ENCODE measurements around the gene BICRA.
"Not testable (repeated sequence)": the region's sequence is repeated elsewhere in the genome, so short reads cannot be mapped to it uniquely, and the experiment has no call there.

Gene BICRA

GRCh38 chr19:47608969-47609905 lies at the start of gene BICRA:
TSS of gene BICRA (plus strand) at chr19:47609134. CDS start at chr19:47673575, 64,441 bp downstream.
- DNase-seq: peak; percentile 88

- peak; percentile 31 for DNase-seq
These were observed 47.9 kb upstream of the BICRA start for GRCh38 chr19:47560999-47561398.

GRCh38 chr19:47561440-47562057 lies 47.4 kb upstream of the BICRA start:
- DNase-seq: no peak

GRCh38 chr19:47564081-47564480 lies 44.9 kb upstream of the BICRA start:
- DNase-seq: no peak

GRCh38 chr19:47569331-47569730 lies 39.6 kb upstream of the BICRA start:
- DNase-seq: no peak

- DNase-seq: no peak
These were observed 36.3 kb upstream of the BICRA start for GRCh38 chr19:47572635-47573034.

GRCh38 chr19:47573071-47574026 lies 35.6 kb upstream of the BICRA start, which contains the start of gene ZNF541:
TSS of gene ZNF541 (minus strand) at chr19:47573148. CDS start at chr19:47555856, 17,292 bp downstream.
- no peak for DNase-seq

GRCh38 chr19:47580397-47580796 lies 28.5 kb upstream of the BICRA start:
- DNase-seq: no peak

GRCh38 chr19:47581605-47582319 lies 27.2 kb upstream of the BICRA start:
- peak; percentile 3 for DNase-seq

- DNase-seq: no peak
These were observed 26.5 kb upstream of the BICRA start for GRCh38 chr19:47582320-47582909.

GRCh38 chr19:47583161-47583560 lies 25.8 kb upstream of the BICRA start:
- DNase-seq: not testable (repeated sequence)

GRCh38 chr19:47587295-47587694 lies 21.6 kb upstream of the BICRA start:
- DNase-seq: no peak

GRCh38 chr19:47589824-47590223 lies 19.1 kb upstream of the BICRA start:
- no peak for DNase-seq

GRCh38 chr19:47593860-47594259 lies 15.1 kb upstream of the BICRA start:
- no peak for DNase-seq

GRCh38 chr19:47595944-47596343 lies 13.0 kb upstream of the BICRA start:
- peak; percentile 22 for DNase-seq

GRCh38 chr19:47598407-47599349 lies 10.3 kb upstream of the BICRA start:
- DNase-seq: no peak

GRCh38 chr19:47599671-47600245 lies 9.2 kb upstream of the BICRA start:
- DNase-seq: not testable (repeated sequence)

- DNase-seq: peak; percentile 98
These were observed 8.4 kb upstream of the BICRA start for GRCh38 chr19:47600246-47601179.

All from RPMI8226 (cell line).